GM12874 (cell line): ENCODE results near the gene CD22.

ENCODE experiments used
- CTCF ChIP-seq: IDR thresholded peaks from 2 replicates; pipeline ENCODE4 v1.5.1; 2011; ENCODE audit warnings: low read depth, mild to moderate bottlenecking, control low read depth, low read length, moderate library complexity; ENCODE audit not compliant: insufficient read depth

The CD22 gene

GRCh38 chr19:35288331-35288730, 40.7 kb upstream of the CD22 start:
- no peak for TF ChIP-seq CTCF

GRCh38 chr19:35288906-35289305, 40.1 kb upstream of the CD22 start:
- TF ChIP-seq CTCF, result no peak

GRCh38 chr19:35290381-35291127, 38.4 kb upstream of the CD22 start:
- TF ChIP-seq CTCF, result no peak

GRCh38 chr19:35291259-35291658, 37.7 kb upstream of the CD22 start:
- TF ChIP-seq CTCF, result no peak

GRCh38 chr19:35291916-35292315, 37.1 kb upstream of the CD22 start, which contains the start of gene MAG:
MAG (plus strand) TSS chr19:35292161; CDS start chr19:35295409, 3,248 bp downstream.
- TF ChIP-seq CTCF, result no peak

- TF ChIP-seq CTCF, result no peak
Observed at GRCh38 chr19:35292421-35293362, 36.3 kb upstream of the CD22 start.

- no peak for TF ChIP-seq CTCF
Observed at GRCh38 chr19:35293363-35293739, 35.6 kb upstream of the CD22 start.
